Endothelial cell (in vitro differentiated cells): ENCODE results near the gene HMOX1. TPM values are rescaled to one million over a fixed set of nuclear protein-coding genes. Genes with fewer than 3 reads are reported as not detected.

Experiments
- DNase-seq: peaks from one replicate; pipeline ENCODE4 v3.0.0; 2021; ENCODE audit warnings: low spot score
- H3K27ac Mint-ChIP-seq: one replicate; pipeline ENCODE4 v1.8.0; 2021; ENCODE audit warnings: mixed read lengths, inconsistent platforms; ENCODE audit not compliant: unreplicated experiment
- H3K27me3 Mint-ChIP-seq: one replicate; pipeline ENCODE4 v1.8.0; 2021; ENCODE audit warnings: mild to moderate bottlenecking, moderate library complexity, mixed read lengths, inconsistent platforms; ENCODE audit not compliant: unreplicated experiment
- H3K36me3 Mint-ChIP-seq: one replicate; pipeline ENCODE4 v1.8.0; 2021; ENCODE audit warnings: mild to moderate bottlenecking, low read depth, mixed read lengths, inconsistent platforms; ENCODE audit not compliant: unreplicated experiment
- H3K4me1 Mint-ChIP-seq: one replicate; pipeline ENCODE4 v1.8.0; 2021; ENCODE audit warnings: mild to moderate bottlenecking, mixed read lengths, inconsistent platforms; ENCODE audit not compliant: unreplicated experiment
- H3K4me3 Mint-ChIP-seq: one replicate; pipeline ENCODE4 v1.8.0; 2021; ENCODE audit warnings: mild to moderate bottlenecking, mixed read lengths, inconsistent platforms; ENCODE audit not compliant: unreplicated experiment
- H3K9me3 Mint-ChIP-seq: one replicate; pipeline ENCODE4 v1.8.0; 2021; ENCODE audit warnings: mixed read lengths, inconsistent platforms; ENCODE audit not compliant: unreplicated experiment
- CTCF ChIP-seq: fragments of 200-600 bp; sonication (generic); IDR thresholded peaks from one replicate; pipeline ENCODE4 v1.5.0; 2021; ENCODE audit warnings: antibody characterized with exemption; ENCODE audit not compliant: unreplicated experiment
- microRNA-seq: library from miRNA; unstranded; fragments of <30 nt; microRNA quantifications from one replicate; pipeline ENCODE4, GENCODE V29; 2020; ENCODE audit not compliant: unreplicated experiment
- total RNA-seq: library from RNA; stranded (reverse); fragmentation: NEBNext Ultra II Directional; extraction: Animal tissue kit (Norgen Biotek cat#: 25700); gene quantifications from one replicate; pipeline ENCODE4 v1.2.1, GENCODE V29; 2021; ENCODE audit not compliant: unreplicated experiment

Gene HMOX1
- total RNA-seq, 1 donor from 2014 or later, result 17.5 TPM

DNA sequence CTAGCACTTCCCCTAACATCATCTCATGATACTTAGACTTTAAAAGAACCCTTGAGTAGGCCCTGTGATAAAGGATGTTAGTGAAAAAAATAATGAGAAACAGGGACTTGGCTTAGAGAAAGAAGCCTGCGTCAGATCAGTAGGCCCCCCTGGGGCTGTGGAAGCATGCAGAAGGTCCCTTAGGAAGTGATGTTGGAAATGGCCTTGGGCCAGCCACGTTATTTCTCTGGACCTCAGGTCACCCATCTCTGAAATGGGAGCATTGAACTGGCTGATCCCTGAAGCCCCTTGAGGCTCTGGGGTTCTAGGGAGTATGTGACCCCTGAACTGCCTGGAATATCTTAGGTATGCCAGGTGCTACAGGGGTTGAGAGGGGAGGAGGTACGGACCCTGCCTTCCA, 59.2 kb downstream of the HMOX1 start:
- Mint-ChIP-seq H3K27ac (no peak overlapping the region), H3K27me3 (peaks cover 2% of the 10 kb centered on the region), H3K4me3 (no peak overlapping the region), H3K9me3 (no peaks in the 10 kb centered on the region), H3K4me1 (no peaks in the 10 kb centered on the region), H3K36me3 (no peaks in the 10 kb centered on the region)
- no peak for TF ChIP-seq CTCF
- DNase-seq, result no peak

- DNase-seq, result no peak
- no peak overlapping the region for H3K27ac Mint-ChIP-seq
- no peak overlapping the region for H3K4me3 Mint-ChIP-seq
- no peak for TF ChIP-seq CTCF
- H3K4me1 Mint-ChIP-seq, result no peaks in the 10 kb centered on the region
- peaks cover 2% of the 10 kb centered on the region for H3K27me3 Mint-ChIP-seq
- H3K36me3 Mint-ChIP-seq, result no peaks in the 10 kb centered on the region
- H3K9me3 Mint-ChIP-seq, result no peaks in the 10 kb centered on the region
Observed at GRCh38 chr22:35441489-35442100, 60.7 kb downstream of the HMOX1 start.

DNA sequence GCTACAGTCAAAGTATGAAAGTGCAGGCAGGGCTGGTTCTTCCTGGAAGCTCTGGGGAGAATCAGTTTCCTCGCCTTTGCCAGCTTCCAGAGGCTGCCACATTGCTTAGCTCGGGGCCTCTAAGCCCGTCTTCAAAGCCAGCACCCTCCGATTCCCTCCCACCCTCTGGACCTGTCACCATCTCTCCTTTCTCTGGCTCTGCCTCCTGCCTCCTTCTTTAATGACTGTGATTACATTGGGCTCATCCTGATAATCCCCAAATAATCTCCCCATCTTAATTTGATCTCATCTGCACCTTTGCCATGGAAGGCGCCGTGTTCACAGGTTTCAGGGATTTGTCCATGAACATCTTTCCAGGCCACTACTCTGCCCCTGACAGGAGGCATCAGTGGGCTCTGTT, 61.6 kb downstream of the HMOX1 start:
- H3K36me3 Mint-ChIP-seq, result no peaks in the 10 kb centered on the region
- no peaks in the 10 kb centered on the region for H3K9me3 Mint-ChIP-seq
- no peak for TF ChIP-seq CTCF
- no peak overlapping the region for H3K4me3 Mint-ChIP-seq
- DNase-seq, result no peak
- H3K4me1 Mint-ChIP-seq, result no peaks in the 10 kb centered on the region
- peaks cover 2% of the 10 kb centered on the region for H3K27me3 Mint-ChIP-seq
- peak overlapping the region; percentile 45 for H3K27ac Mint-ChIP-seq

GRCh38 chr22:35443338-35443737, 62.4 kb downstream of the HMOX1 start:
- Mint-ChIP-seq H3K27me3 (peaks cover 2% of the 10 kb centered on the region), H3K27ac (no peak overlapping the region), H3K4me3 (no peak overlapping the region), H3K36me3 (no peaks in the 10 kb centered on the region), H3K9me3 (no peaks in the 10 kb centered on the region), H3K4me1 (no peaks in the 10 kb centered on the region)
- TF ChIP-seq CTCF, result no peak
- no peak for DNase-seq

Small RNAs within 50 kb of the gene (microRNA-seq; reads per million reads assigned to microRNA genes)
- gene MIR3909 (10.6 reads per million, percentile 59 among the genes with 10 or more reads in this experiment), gene MIR6069 (not detected)

Other genes starting within 250 kb of the HMOX1 start
- 21.4 TPM for gene HMGXB4, start 123.6 kb upstream of the HMOX1 start, total RNA-seq
- gene TOM1, start 81.2 kb upstream of the HMOX1 start, total RNA-seq, result 32.0 TPM
- gene MCM5, start 19.0 kb downstream of the HMOX1 start, total RNA-seq, result 80.9 TPM
- not detected for gene RASD2, start 159.7 kb downstream of the HMOX1 start, total RNA-seq
- gene MB, start 236.2 kb downstream of the HMOX1 start, total RNA-seq, result not detected